Spinal cord (tissue), 10 donors: ENCODE data around the gene THSD1. TPM values are rescaled to one million over a fixed set of nuclear protein-coding genes. Genes with fewer than 3 reads are reported as not detected.
A peak's percentile ranks its signal among the peaks of the same experiment; 100 is the strongest.
"Not testable (repeated sequence)": the region's sequence is repeated elsewhere in the genome, so short reads cannot be mapped to it uniquely, and the experiment has no call there.

ENCODE experiments used
- DNase-seq, 6 donors: peaks; one replicate each; pipeline versions ENCODE4 v3.0.0 to v3.0.0-alpha.2; 2013 to 2015; ENCODE audit warnings: low spot score in 6 of 6, low read depth in 4 of 6
- H3K27ac ChIP-seq: one replicate; pipeline ENCODE4 v1.5.1; 2013; ENCODE audit warnings: low read depth, low read length, control low read depth
- H3K27me3 ChIP-seq: one replicate; pipeline ENCODE4 v1.6.1; 2013; ENCODE audit warnings: low read length; ENCODE audit not compliant: control insufficient read depth, insufficient read depth
- H3K36me3 ChIP-seq: one replicate; pipeline ENCODE4 v1.6.1; 2013; ENCODE audit warnings: low read length; ENCODE audit not compliant: control insufficient read depth, insufficient read depth
- H3K4me1 ChIP-seq: one replicate; pipeline ENCODE4 v1.6.1; 2013; ENCODE audit warnings: low read length; ENCODE audit not compliant: control insufficient read depth, insufficient read depth
- H3K4me3 ChIP-seq: one replicate; pipeline ENCODE4 v1.5.1; 2013; ENCODE audit warnings: low read depth, low read length, control low read depth
- H3K9me3 ChIP-seq: one replicate; pipeline ENCODE4 v1.6.1; 2013; ENCODE audit warnings: low read length; ENCODE audit not compliant: control insufficient read depth, insufficient read depth
- WGBS: methylation state at CpG from one replicate; pipeline ENCODE4 v1.1.5; 2013; ENCODE audit warnings: missing lambda C conversion rate; ENCODE audit not compliant: insufficient coverage; 5-methylcytosine and 5-hydroxymethylcytosine counted together
- polyA plus RNA-seq, 2 donors: library from polyadenylated mRNA; unstranded; fragments of 120-200 nt; gene quantifications; one replicate each; pipeline ENCODE4 v1.2.1, GENCODE V29; 2013; ENCODE audit not compliant: insufficient read length in 2 of 2
- total RNA-seq, 2 donors: library from RNA; depleted of rRNA in 1 of 2; stranded (reverse); fragments of 120-200 nt in 1 of 2; fragments of >200 nt in 1 of 2; gene quantifications; one replicate each; pipeline versions ENCODE4 v1.2.3 to v1.2.4, GENCODE V29; 2013 to 2014
- donor health status: healthy.

THSD1 gene
- total and polyA plus RNA-seq, 4 donors, result 10.0 to 20.5 (median 13.2) TPM

DNA sequence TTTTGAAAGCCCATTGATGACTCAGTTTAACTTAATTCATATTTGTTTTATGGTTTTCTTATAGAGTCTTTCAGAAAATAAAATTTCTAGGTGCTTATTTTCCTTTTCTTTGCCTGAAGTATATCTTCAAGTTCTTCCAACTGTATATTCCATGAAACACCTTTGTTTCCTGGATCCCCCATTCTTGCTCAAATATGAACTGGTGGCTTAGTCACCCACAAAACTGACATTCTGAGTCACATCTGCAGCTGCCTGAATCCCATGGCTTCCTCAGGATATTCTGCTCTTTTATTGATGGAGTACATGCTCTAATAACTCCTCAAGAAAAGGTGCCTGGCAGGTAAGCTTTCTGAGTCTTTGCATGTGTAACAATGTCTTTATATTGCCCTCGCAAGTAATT is 32.7 kb downstream of the THSD1 start:
- not testable (repeated sequence) for H3K4me1 ChIP-seq, DNase-seq, H3K27me3 ChIP-seq, H3K4me3 ChIP-seq, H3K27ac ChIP-seq, H3K9me3 ChIP-seq, H3K36me3 ChIP-seq
- no CpG with 5 or more reads among the region's 1 CpG for WGBS

DNA sequence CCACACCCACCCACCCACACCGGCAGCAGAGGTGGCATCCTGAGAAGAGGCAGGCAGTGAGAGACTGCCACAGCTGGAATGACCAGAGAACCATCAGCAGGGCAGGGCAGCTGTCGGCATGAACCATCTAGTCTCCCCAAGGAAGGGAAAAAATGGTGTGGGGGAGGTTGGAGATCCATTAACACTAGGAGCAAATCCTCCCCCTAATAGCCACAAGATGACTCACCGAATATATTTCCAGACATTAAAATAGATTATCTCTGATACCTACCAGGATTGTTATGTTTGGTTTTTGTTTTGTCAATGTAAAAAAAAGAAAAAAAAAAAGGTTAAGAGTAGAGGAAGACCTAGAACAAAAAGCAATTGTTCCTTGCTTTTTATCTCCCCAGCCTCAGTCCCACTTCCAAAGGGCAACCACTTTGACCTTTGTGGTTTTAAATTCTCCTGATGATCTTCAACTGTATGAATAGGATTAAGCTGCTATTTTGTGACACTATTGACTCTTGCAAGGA is 34.2 kb downstream of the THSD1 start:
- H3K9me3 ChIP-seq, result no peaks in the 10 kb centered on the region
- no peaks in the 10 kb centered on the region for H3K36me3 ChIP-seq
- H3K4me3 ChIP-seq, result no peak overlapping the region
- H3K4me1 ChIP-seq, result no peaks in the 10 kb centered on the region
- no peak overlapping the region for H3K27ac ChIP-seq
- WGBS, result no CpG with 5 or more reads among the region's 3 CpGs
- no peaks in the 10 kb centered on the region for H3K27me3 ChIP-seq
- no peak for DNase-seq

GRCh38 chr13:52366291-52366690 is 39.7 kb downstream of the THSD1 start:
- DNase-seq, result no peak
- no peaks in the 10 kb centered on the region for H3K27me3 ChIP-seq
- no peaks in the 10 kb centered on the region for H3K9me3 ChIP-seq

GRCh38 chr13:52362169-52362887 is 43.6 kb downstream of the THSD1 start:
- not testable (repeated sequence) for H3K27ac ChIP-seq, DNase-seq, H3K4me3 ChIP-seq, H3K27me3 ChIP-seq, H3K9me3 ChIP-seq, H3K4me1 ChIP-seq, H3K36me3 ChIP-seq
- WGBS, result no CpG with 5 or more reads among the region's 6 CpGs

More at GRCh38 chr13:52366291-52366690, 39.7 kb downstream of the THSD1 start:
- Histone ChIP-seq H3K27ac (no peak overlapping the region), H3K36me3 (no peaks in the 10 kb centered on the region), H3K4me3 (no peak overlapping the region), H3K4me1 (no peaks in the 10 kb centered on the region)
- WGBS, result no CpG with 5 or more reads among the region's 4 CpGs

DNA sequence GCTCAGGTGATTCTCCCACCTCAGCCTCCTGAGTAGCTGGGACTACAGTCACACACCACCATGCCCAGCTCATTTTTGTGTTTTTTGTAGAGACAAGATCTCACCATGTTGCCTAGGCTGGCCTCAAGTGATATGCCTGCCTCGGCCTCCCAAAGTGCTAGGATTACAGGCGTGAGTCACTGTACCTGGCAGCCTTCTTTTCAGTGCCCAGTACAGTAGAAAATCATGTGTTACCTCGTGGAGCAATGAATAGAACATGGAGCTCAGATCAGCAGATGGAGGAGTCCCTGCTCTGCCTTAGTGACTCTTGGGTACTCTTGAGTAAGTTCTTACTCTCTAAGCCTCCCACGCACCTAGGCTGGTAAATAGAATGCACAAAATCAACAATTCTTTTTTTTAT is 44.7 kb downstream of the THSD1 start:
- Histone ChIP-seq H3K27ac (no peak overlapping the region), H3K9me3 (no peaks in the 10 kb centered on the region)
- WGBS, result 93% methylated on average over 3 of the region's 4 CpGs

DNA sequence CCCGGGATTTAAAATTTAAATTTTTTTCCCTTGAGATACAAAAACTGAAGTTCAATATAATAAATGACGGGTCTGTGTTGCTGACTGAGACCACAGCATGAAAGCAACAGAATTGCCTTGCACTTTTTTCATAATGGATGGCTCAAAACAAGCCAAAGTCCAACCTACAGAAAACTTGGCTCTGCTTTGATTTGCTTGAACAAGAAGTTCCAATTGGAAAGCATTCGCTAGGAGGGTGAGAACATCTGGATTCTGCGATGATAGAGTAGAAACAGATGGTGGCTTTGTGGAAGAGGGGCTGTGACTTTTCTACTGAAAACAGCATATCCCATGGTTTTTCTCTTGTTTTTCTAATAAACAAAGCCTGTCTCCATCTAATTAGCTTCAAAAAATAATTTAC is 46.4 kb downstream of the THSD1 start:
- WGBS, result no CpG with 5 or more reads among the region's 4 CpGs
- Histone ChIP-seq H3K9me3 (no peaks in the 10 kb centered on the region), H3K4me3 (no peak overlapping the region), H3K4me1 (no peaks in the 10 kb centered on the region), H3K36me3 (no peaks in the 10 kb centered on the region), H3K27me3 (no peaks in the 10 kb centered on the region), H3K27ac (peak overlapping the region; percentile 33)
- DNase-seq, result peak in 4 of 6 donors; percentile 17 to 60 (median 32)

More for the DNA sequence above, 44.7 kb downstream of the THSD1 start:
- Histone ChIP-seq H3K36me3 (no peaks in the 10 kb centered on the region), H3K4me1 (no peaks in the 10 kb centered on the region), H3K27me3 (no peaks in the 10 kb centered on the region), H3K4me3 (no peak overlapping the region)
- no peak for DNase-seq

GRCh38 chr13:52356327-52356726 is 49.6 kb downstream of the THSD1 start:
- Histone ChIP-seq H3K9me3 (no peaks in the 10 kb centered on the region), H3K36me3 (no peaks in the 10 kb centered on the region), H3K4me1 (no peaks in the 10 kb centered on the region), H3K27ac (no peak overlapping the region), H3K27me3 (no peaks in the 10 kb centered on the region), H3K4me3 (no peak overlapping the region)
- no peak for DNase-seq
- WGBS, result no CpG with 5 or more reads among the region's 2 CpGs

DNA sequence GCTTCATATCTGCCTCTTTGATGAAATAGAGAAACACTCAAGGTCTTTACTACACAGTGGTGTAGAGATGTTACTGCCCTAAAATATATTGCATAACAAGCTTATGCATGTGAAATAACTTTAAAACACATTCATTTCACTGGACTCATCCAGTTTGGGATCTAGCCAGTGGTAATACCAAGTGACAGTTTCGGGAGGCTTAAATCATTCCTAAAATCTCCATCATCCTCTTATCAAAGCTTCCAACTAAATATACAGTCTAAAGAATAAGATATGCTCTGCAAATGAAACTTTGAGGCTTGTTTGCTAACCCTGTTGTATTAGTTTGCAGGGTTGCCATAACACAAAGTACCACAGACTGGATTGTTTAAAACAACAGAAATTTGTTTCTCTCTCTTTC is 52.8 kb downstream of the THSD1 start:
- no peak overlapping the region for H3K4me3 ChIP-seq
- DNase-seq, result no peak
- H3K4me1 ChIP-seq, result no peaks in the 10 kb centered on the region
- H3K27ac ChIP-seq, result no peak overlapping the region
- no peaks in the 10 kb centered on the region for H3K36me3 ChIP-seq
- H3K27me3 ChIP-seq, result no peaks in the 10 kb centered on the region
- no peaks in the 10 kb centered on the region for H3K9me3 ChIP-seq
- no CpG with 5 or more reads among the region's 1 CpG for WGBS

- no CpG with 5 or more reads among the region's 6 CpGs for WGBS
Measured at GRCh38 chr13:52348983-52349780, 56.8 kb downstream of the THSD1 start.

More at GRCh38 chr13:52348983-52349780, 56.8 kb downstream of the THSD1 start:
- H3K36me3 ChIP-seq, result no peaks in the 10 kb centered on the region
- no peak overlapping the region for H3K27ac ChIP-seq
- no peaks in the 10 kb centered on the region for H3K27me3 ChIP-seq
- H3K9me3 ChIP-seq, result no peaks in the 10 kb centered on the region
- no peaks in the 10 kb centered on the region for H3K4me1 ChIP-seq
- no peak for DNase-seq
- H3K4me3 ChIP-seq, result no peak overlapping the region
